ENCODE measurements around the gene LIN28A. TPM values are rescaled to one million over a fixed set of nuclear protein-coding genes. Genes with fewer than 3 reads are reported as not detected.

LIN28A gene
- total and polyA plus RNA-seq, 2 donors (not counting 1 experiment from before 2014, with no cell fraction given): not detected

GRCh38 chr1:26363549-26364448 lies 46.8 kb upstream of the LIN28A start:
- CTCF ChIA-PET: interaction anchor here (0.7 to 5.7 kb wide), 34 partner anchors 9 to 260 kb away, joined by 3 to 96 read pairs (median 6); partner anchors contain the start of genes C1orf232, CD52, CEP85 and SH3BGRL3
- H3K27me3 ChIP-seq (replicated peaks in 1 of 4; ENCODE audit: control extremely low read depth in 1 of 4, control insufficient read depth in 3 of 4, insufficient read depth in 4 of 4, low read length in 3 of 4): peaks cover 0 to 36% (median 14%) of the 10 kb centered on the region in 4 experiments

More at GRCh38 chr1:26363549-26364448, 46.8 kb upstream of the LIN28A start:
- H3K9me3 Mint-ChIP-seq (ENCODE audit: insufficient read depth): no peaks in the 10 kb centered on the region
- H3K4me2 ChIP-seq (replicated peaks; ENCODE audit: low read depth, low read length, poor library complexity, severe bottlenecking): peak overlapping the region; percentile 2
- peak; percentile 87 for DNase-seq
- peaks cover 22 to 28% of the 10 kb centered on the region in 2 donors for H3K4me1 ChIP-seq (ENCODE audit: control insufficient read depth in 2 of 2, insufficient read depth in 2 of 2, low read length in 2 of 2)
- no peak overlapping the region for H3K4me3 ChIP-seq (ENCODE audit: control extremely low read depth in 1 of 5, extremely low read depth in 1 of 5, insufficient read depth in 1 of 5, low read depth in 2 of 5, low read length in 4 of 5)
- H3K27ac ChIP-seq (ENCODE audit: low read length in 2 of 2): no peak overlapping the region
- peaks cover 0 to 11% (median 0%) of the 10 kb centered on the region in 3 donors for H3K9me3 ChIP-seq (ENCODE audit: control extremely low read depth in 1 of 3, control insufficient read depth in 2 of 3, insufficient read depth in 1 of 3, low read length in 2 of 3)
- 36% methylated on average over 25 of the region's 26 CpGs for WGBS (ENCODE audit: insufficient coverage)
- TF ChIP-seq EZH2 (IDR thresholded peaks at IDR 0.05; ENCODE audit: borderline replicate concordance, insufficient read depth, low read depth, low read length, poor library complexity, severe bottlenecking): no peak
- peak; percentile 95 for TF ChIP-seq CTCF (IDR thresholded peaks at IDR 0.05)
- POLR2A ChIA-PET: interaction anchor here (0.6 to 1.0 kb wide), 4 partner anchors 45 to 91 kb away, joined by 3 to 14 read pairs (median 6); partner anchors contain the start of gene SH3BGRL3
- no peak overlapping the region for H3K27ac Mint-ChIP-seq
- intact Hi-C loops (cut with micrococcal nuclease): loop anchor here (1.0 kb wide), 5 partner anchors 28 to 258 kb away; partner anchors contain the start of gene ZNF593
- peak; percentile 82 for ATAC-seq (ENCODE audit: low read depth)
- no peaks in the 10 kb centered on the region for H4K20me1 ChIP-seq (ENCODE audit: control insufficient read depth, insufficient read depth, low read length, poor library complexity, severe bottlenecking)
- no peak overlapping the region for H3K4me3 Mint-ChIP-seq
- no peak overlapping the region for H3K9ac ChIP-seq (ENCODE audit: low read length)
- peaks cover 31% of the 10 kb centered on the region for H3K4me1 Mint-ChIP-seq
- H2AFZ ChIP-seq (ENCODE audit: insufficient read depth, low read depth, low read length, poor library complexity, severe bottlenecking): no peak overlapping the region
- H3K36me3 ChIP-seq (replicated peaks in 1 of 2; ENCODE audit: control extremely low read depth in 1 of 2, control insufficient read depth in 1 of 2, extremely low read depth in 1 of 2, insufficient read depth in 2 of 2, low read length in 1 of 2): no peaks in the 10 kb centered on the region
- H3K79me2 ChIP-seq (ENCODE audit: control insufficient read depth, insufficient read depth, low read length): no peaks in the 10 kb centered on the region
- peaks cover 28% of the 10 kb centered on the region for H3K27me3 Mint-ChIP-seq

All from B cell (primary cell).